HepG2 (cell line): ENCODE data around the gene KAZN. TPM values are rescaled to one million over a fixed set of nuclear protein-coding genes. Genes with fewer than 3 reads are reported as not detected.

Experiments
- ATAC-seq: fragments of 200-7000 bp; cut with Tn5 transposase; 3 replicates; pipeline ENCODE4 v1.9.1; 2020; ENCODE audit warnings: mild to moderate bottlenecking, moderate library complexity
- BruUV-seq: library from RNA; stranded (reverse); fragments of 400-500 nt; replicated peaks from 2 replicates; lab custom pipeline; 2021; lab: Mats Ljungman, UMichigan
- CTCF ChIA-PET: fragments of 300-600 bp; formaldehyde crosslinking; extraction: SDS; loops from one replicate; lab custom pipeline; 2021; ENCODE audit warnings: low total read pairs, inconsistent platforms, low intra/inter-chr PET ratio; lab: Yijun Ruan, JAX
- POLR2A ChIA-PET: fragments of 350-600 bp; sonication (Branson Sonifier 250); formaldehyde crosslinking; loops from one replicate; lab custom pipeline; 2020; ENCODE audit warnings: antibody characterized with exemption, inconsistent platforms; lab: Yijun Ruan, JAX
- DNase-seq: peaks from one replicate; pipeline ENCODE4 v3.0.0-alpha.2; 2015; ENCODE audit warnings: low spot score
- FAIRE-seq: peaks from 3 replicates; lab custom pipeline; 2011; peaks lifted over from hg19 to GRCh38; lab: Jason Lieb, UNC
- H2AFZ ChIP-seq: one replicate; pipeline ENCODE4 v1.6.1; 2011; ENCODE audit warnings: low read length, inconsistent platforms
- H3K27ac ChIP-seq: fragments of 300-600 bp; 3 replicates; pipeline ENCODE4 v1.8.0; 2011; ENCODE audit warnings: mixed run types, mild to moderate bottlenecking, mixed read lengths, low read length, inconsistent platforms; ENCODE audit not compliant: insufficient read depth; ENCODE audit errors: extremely low read length
- H3K27me3 ChIP-seq, 2 experiments: fragments of 200-600 bp in 1 of 2; 2 replicates in 1 of 2; 3 replicates in 1 of 2; pipeline versions ENCODE4 v1.6.0 to v1.8.0; 2011; ENCODE audit warnings: low read length in 2 of 2, mild to moderate bottlenecking in 2 of 2, moderate library complexity in 2 of 2, inconsistent platforms in 1 of 2; ENCODE audit not compliant: insufficient read depth in 2 of 2, control insufficient read depth in 1 of 2
- H3K36me3 ChIP-seq, 2 experiments: fragments of 200-600 bp in 1 of 2; replicated peaks in 1 of 2; 2 replicates in 1 of 2; 3 replicates in 1 of 2; pipeline versions ENCODE4 v1.5.1 to v1.8.0; 2011; ENCODE audit warnings: low read length in 2 of 2, inconsistent platforms in 1 of 2; ENCODE audit not compliant: insufficient read depth in 2 of 2, control insufficient read depth in 1 of 2
- H3K4me1 ChIP-seq: 2 replicates; pipeline ENCODE4 v1.5.1; 2012; ENCODE audit warnings: low read length, inconsistent platforms; ENCODE audit not compliant: insufficient read depth
- H3K4me2 ChIP-seq: 2 replicates; pipeline ENCODE4 v1.6.0; 2011; ENCODE audit warnings: low read depth, low read length, inconsistent platforms
- H3K4me3 ChIP-seq, 3 experiments: fragments of 200-600 bp in 1 of 3; sonication (generic), shearing (Covaris generic) in 1 of 3; replicated peaks in 1 of 3; 2 replicates each; pipeline ENCODE4 v1.5.1; 2011 to 2016; ENCODE audit warnings: low read length in 3 of 3, inconsistent platforms in 2 of 3, low read depth in 2 of 3, mild to moderate bottlenecking in 2 of 3, control low read depth in 1 of 3, mixed read lengths in 1 of 3; ENCODE audit not compliant: insufficient read depth in 1 of 3
- H3K79me2 ChIP-seq: one replicate; pipeline ENCODE4 v1.6.1; 2011; ENCODE audit warnings: low read length, inconsistent platforms; ENCODE audit not compliant: insufficient read depth
- H3K9ac ChIP-seq: 2 replicates; pipeline ENCODE4 v1.6.0; 2011; ENCODE audit warnings: mild to moderate bottlenecking, low read depth, low read length, inconsistent platforms; ENCODE audit not compliant: insufficient read depth
- H3K9me3 ChIP-seq: 2 replicates; pipeline ENCODE4 v1.5.1; 2012; ENCODE audit warnings: mild to moderate bottlenecking, low read length
- H4K20me1 ChIP-seq: 2 replicates; pipeline ENCODE4 v1.6.0; 2011; ENCODE audit warnings: inconsistent platforms, mild to moderate bottlenecking, low read length, moderate library complexity; ENCODE audit not compliant: insufficient read depth
- ARID2 ChIP-seq: sonication (generic); formaldehyde crosslinking; IDR thresholded peaks from 2 replicates; pipeline ENCODE4 v1.8.1; 2022; ENCODE audit warnings: mild to moderate bottlenecking, missing genetic modification reagents, borderline replicate concordance
- FOXO4 ChIP-seq: sonication (generic); formaldehyde crosslinking; conservative IDR thresholded peaks from 2 replicates; pipeline ENCODE4 v1.8.1; 2023; ENCODE audit warnings: missing genetic modification reagents
- HOMEZ ChIP-seq: IDR thresholded peaks from 2 replicates; pipeline ENCODE4 v1.6.1; 2016; ENCODE audit warnings: low read depth
- MTF2 ChIP-seq: sonication (generic); formaldehyde crosslinking; IDR thresholded peaks from 2 replicates; pipeline ENCODE4 v1.5.0; 2020; ENCODE audit warnings: missing genetic modification reagents, borderline replicate concordance
- ONECUT2 ChIP-seq: sonication (generic); formaldehyde crosslinking; IDR thresholded peaks from 2 replicates; pipeline ENCODE4 v1.4.0; 2020; ENCODE audit warnings: missing genetic modification reagents
- RARA ChIP-seq: IDR thresholded peaks from 2 replicates; pipeline ENCODE4 v1.6.1; 2016; ENCODE audit warnings: missing genetic modification reagents, missing compliant biosample characterization
- RARG ChIP-seq: sonication (generic); formaldehyde crosslinking; IDR thresholded peaks from 2 replicates; pipeline ENCODE4 v1.4.0; 2020; ENCODE audit warnings: low read depth, mild to moderate bottlenecking, missing genetic modification reagents
- RELA ChIP-seq: sonication (generic); formaldehyde crosslinking; IDR thresholded peaks from 2 replicates; pipeline ENCODE4 v1.4.0; 2020; ENCODE audit warnings: missing genetic modification reagents
- RFX1 ChIP-seq: fragments of 450-650 bp; IDR thresholded peaks from 2 replicates; pipeline ENCODE4 v1.6.1; 2017
- SALL2 ChIP-seq: sonication (generic); formaldehyde crosslinking; IDR thresholded peaks from 2 replicates; pipeline ENCODE4 v1.8.1; 2023; ENCODE audit warnings: mild to moderate bottlenecking, missing genetic modification reagents, inconsistent platforms
- SNRNP70 ChIP-seq: fragments of 200-400 bp; formaldehyde crosslinking; IDR thresholded peaks from 2 replicates; pipeline ENCODE4 v1.6.1; 2017; ENCODE audit warnings: mild to moderate bottlenecking, low read depth, low read length, moderate library complexity
- SOX13 ChIP-seq, 3 experiments: fragments of 450-650 bp in 1 of 3; sonication (generic) in 1 of 3; formaldehyde crosslinking in 1 of 3; IDR thresholded peaks in 2 of 3; conservative IDR thresholded peaks in 1 of 3; 2 replicates each; pipeline versions ENCODE4 v1.5.0 to v1.6.1; 2016 to 2020; ENCODE audit warnings: antibody characterized with exemption in 1 of 3, mild to moderate bottlenecking in 1 of 3, missing compliant biosample characterization in 1 of 3, missing genetic modification reagents in 1 of 3, moderate library complexity in 1 of 3
- STAG1 ChIP-seq: sonication (generic); formaldehyde crosslinking; IDR thresholded peaks from 2 replicates; pipeline ENCODE4 v1.4.0; 2020; ENCODE audit warnings: missing genetic modification reagents
- TBL1XR1 ChIP-seq: fragments of 150-350 bp; IDR thresholded peaks from 2 replicates; pipeline ENCODE4 v1.6.1; 2014; ENCODE audit warnings: borderline replicate concordance, low read length; ENCODE audit not compliant: partially characterized antibody
- ZNF431 ChIP-seq: sonication (generic); formaldehyde crosslinking; IDR thresholded peaks from 2 replicates; pipeline ENCODE4 v1.9.0; 2022; ENCODE audit warnings: missing genetic modification reagents, low read depth, mild to moderate bottlenecking, borderline replicate concordance
- ZNF564 ChIP-seq: sonication (generic); formaldehyde crosslinking; IDR thresholded peaks from 2 replicates; pipeline ENCODE4 v1.8.1; 2023; ENCODE audit warnings: mild to moderate bottlenecking, missing genetic modification reagents
- ZNF567 ChIP-seq: sonication (generic); formaldehyde crosslinking; IDR thresholded peaks from 2 replicates; pipeline ENCODE4 v1.8.1; 2023; ENCODE audit warnings: mild to moderate bottlenecking, missing genetic modification reagents, borderline replicate concordance
- ZSCAN9 ChIP-seq: IDR thresholded peaks from 2 replicates; pipeline ENCODE4 v1.6.1; 2016; ENCODE audit warnings: borderline replicate concordance
- WGBS: methylation state at CpG from one replicate; pipeline ENCODE4 v1.1.6; 2017; ENCODE audit warnings: low lambda C conversion rate; 5-methylcytosine and 5-hydroxymethylcytosine counted together
- in situ Hi-C: cut with HindIII; loops from 2 replicates; pipeline ENCODE4 v1.10.0; 2017; ENCODE audit warnings: low pct_unique_long_range_greater_than_20kb; ENCODE audit not compliant: extremely low pct_ligation_motif_present
- intact Hi-C: fragments of 100-400 bp; cut with micrococcal nuclease; formaldehyde crosslinking; loops from one replicate; pipeline ENCODE4 v1.10.0; 2022; ENCODE audit not compliant: unreplicated experiment
- polyA plus RNA-seq, 8 experiments: library from polyadenylated mRNA; depleted of rRNA in 3 of 8; stranded (reverse) in 7 of 8; unstranded in 1 of 8; fragments of >200 nt; fragmentation: Illumina TruSeq in 4 of 8; extraction: Trizol in 4 of 8; gene quantifications; 2 replicates each; pipeline versions ENCODE4 v1.2.1 to v1.2.3, GENCODE V29; 2011 to 2016; ENCODE audit warnings: low read depth in 4 of 8, missing spikeins in 1 of 8, mixed read lengths in 1 of 8; ENCODE audit not compliant: insufficient read depth in 1 of 8
- total RNA-seq, 5 experiments: library from RNA; depleted of rRNA; stranded (reverse); fragments of >200 nt; fragmentation: Illumina TruSeq; extraction: Trizol; gene quantifications; 2 replicates each; pipeline ENCODE4 v1.2.3, GENCODE V29; 2016; ENCODE audit warnings: low read depth in 1 of 5

The KAZN gene
- total and polyA plus RNA-seq, 2 of the 13 experiments (the other 11 are each of a cell fraction or from before 2014, with no cell fraction given) = 10.4 to 13.5 TPM

- Histone ChIP-seq H3K4me2 (no peak overlapping the region), H3K79me2 (no peaks in the 10 kb centered on the region), H2AFZ (no peak overlapping the region), H3K4me3 (no peak overlapping the region), H3K27ac (no peak overlapping the region), H3K9ac (no peak overlapping the region)
- CTCF ChIA-PET = no interaction called here
- ATAC-seq = no peak
- in situ Hi-C loops = no loop called here
- TF ChIP-seq FOXO4 (CRISPR knock-in tag) (no peak), ONECUT2 (CRISPR knock-in tag) (no peak), ARID2 (CRISPR knock-in tag) (no peak), RARA (CRISPR knock-in tag) (no peak), SNRNP70 (no peak), RFX1 (no peak), SOX13 (IDR thresholded peaks at IDR 0.05) (no peak), SOX13 (CRISPR knock-in tag; conservative IDR thresholded peaks at IDR 0.05 in 1 of 2, IDR thresholded peaks at IDR 0.05 in 1 of 2) (no peak), RARG (CRISPR knock-in tag) (no peak), ZNF564 (no peak), TBL1XR1 (no peak), SALL2 (CRISPR knock-in tag) (no peak), RELA (CRISPR knock-in tag) (no peak), ZNF431 (CRISPR knock-in tag) (no peak), MTF2 (CRISPR knock-in tag) (no peak), STAG1 (CRISPR knock-in tag) (no peak), ZNF567 (no peak), HOMEZ (CRISPR knock-in tag) (no peak), ZSCAN9 (CRISPR knock-in tag) (no peak)
- TF ChIP-seq, all 625 proteins: peak for 0
- intact Hi-C loops = no loop called here
- Histone ChIP-seq H3K36me3 (no peaks in the 10 kb centered on the region), H3K4me1 (no peaks in the 10 kb centered on the region), H3K27me3 (peaks cover 5 to 59% of the 10 kb centered on the region in 2 experiments; a peak in 4 of 5 replicates), H4K20me1 (no peaks in the 10 kb centered on the region), H3K9me3 (no peaks in the 10 kb centered on the region)
- BruUV-seq = no TSS peak
- FAIRE-seq = no peak
- no peak for DNase-seq
- POLR2A ChIA-PET = no interaction called here
- 2% methylated on average over 7 of the region's 9 CpGs for WGBS
These were observed 157.2 kb downstream of the KAZN start for GRCh38 chr1:14755518-14756252.
